Uterus (tissue), 2 donors: ENCODE results near the gene PAM.

ENCODE experiments used
- CTCF ChIP-seq, 4 experiments: fragments of 200-600 bp in 2 of 4; fragments of 450-650 bp in 2 of 4; sonication (generic) in 2 of 4; IDR thresholded peaks; one replicate each; pipeline ENCODE4 v1.5.1; 2016 to 2019; ENCODE audit warnings: antibody characterized with exemption in 4 of 4, mild to moderate bottlenecking in 2 of 4, moderate library complexity in 1 of 4
- POLR2A ChIP-seq, 2 donors: fragments of 450-650 bp; IDR thresholded peaks; one replicate each; pipeline ENCODE4 v1.6.1; 2016; ENCODE audit warnings: antibody characterized with exemption in 2 of 2, mild to moderate bottlenecking in 1 of 2, moderate library complexity in 1 of 2

DNA sequence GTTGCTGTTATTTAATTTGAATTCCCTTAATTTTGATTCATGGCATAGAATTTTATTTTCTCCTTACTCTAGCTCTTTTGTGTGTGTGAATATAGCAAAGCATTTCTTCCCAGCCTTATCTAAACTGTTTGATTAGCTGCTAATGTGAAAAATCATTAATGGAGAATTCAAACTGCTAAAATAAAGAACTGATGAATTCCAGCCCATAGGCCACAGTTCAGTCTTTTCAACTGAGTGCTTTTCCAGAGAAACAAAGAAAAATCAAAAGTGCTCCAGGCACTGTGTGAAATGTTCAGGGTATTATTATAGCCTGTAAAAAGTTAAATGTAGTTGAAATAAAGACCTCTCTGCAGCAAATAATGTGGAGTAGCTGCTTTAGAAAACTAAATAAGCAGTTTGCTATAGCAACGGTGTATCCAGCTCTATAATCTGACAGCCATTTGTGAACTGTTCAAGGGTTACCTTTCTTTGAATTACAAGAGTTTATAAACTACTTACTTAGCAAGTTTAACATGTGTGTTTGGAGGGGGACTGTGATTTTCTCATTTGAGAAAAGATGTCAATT, 241.0 kb downstream of the PAM start:
- TF ChIP-seq POLR2A (IDR thresholded peaks at IDR 0.05) (no peak), CTCF (IDR thresholded peaks at IDR 0.05) (no peak)
